GM23338 (cell line): Measurements from ENCODE around the gene DMRTB1.

Experiments used
- CTCF ChIP-seq, 2 experiments: fragments of 200-600 bp in 1 of 2; sonication (generic) in 1 of 2; conservative IDR thresholded peaks; 2 replicates each; pipeline versions ENCODE4 v1.5.1 to v1.6.1; 2016 to 2017; ENCODE audit warnings: antibody characterized with exemption in 2 of 2, low read depth in 2 of 2, mild to moderate bottlenecking in 2 of 2, moderate library complexity in 1 of 2
- JUNB ChIP-seq: IDR thresholded peaks from one replicate; pipeline ENCODE4 v1.6.1; 2016; ENCODE audit warnings: antibody characterized with exemption; ENCODE audit not compliant: unreplicated experiment
- NANOG ChIP-seq: IDR thresholded peaks from 2 replicates; pipeline ENCODE4 v1.6.1; 2016; ENCODE audit warnings: antibody characterized with exemption, borderline replicate concordance
- POLR2AphosphoS5 ChIP-seq: IDR thresholded peaks from 2 replicates; pipeline ENCODE4 v1.6.1; 2016; ENCODE audit warnings: antibody characterized with exemption, low read depth
- REST ChIP-seq: IDR thresholded peaks from one replicate; pipeline ENCODE4 v1.6.1; 2018; ENCODE audit warnings: antibody characterized with exemption; ENCODE audit not compliant: unreplicated experiment

- TF ChIP-seq REST (no peak), CTCF (conservative IDR thresholded peaks at IDR 0.05; ENCODE audit: low read depth in 2 of 2) (no peak), POLR2AphosphoS5 (no peak), NANOG (no peak), JUNB (no peak)
Measured at GRCh38 chr1:53495633-53496345, 36.6 kb downstream of the DMRTB1 start.
